Stimulated activated naive CD4-positive, alpha-beta T cell (primary cell): ENCODE data around the gene NPBWR2.

Experiments used
- DNase-seq, 6 experiments: peaks; one replicate each; lab custom pipeline; 2025; lab: John Stamatoyannopoulos, UW

NPBWR2 gene, protein sequence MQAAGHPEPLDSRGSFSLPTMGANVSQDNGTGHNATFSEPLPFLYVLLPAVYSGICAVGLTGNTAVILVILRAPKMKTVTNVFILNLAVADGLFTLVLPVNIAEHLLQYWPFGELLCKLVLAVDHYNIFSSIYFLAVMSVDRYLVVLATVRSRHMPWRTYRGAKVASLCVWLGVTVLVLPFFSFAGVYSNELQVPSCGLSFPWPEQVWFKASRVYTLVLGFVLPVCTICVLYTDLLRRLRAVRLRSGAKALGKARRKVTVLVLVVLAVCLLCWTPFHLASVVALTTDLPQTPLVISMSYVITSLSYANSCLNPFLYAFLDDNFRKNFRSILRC

DNA sequence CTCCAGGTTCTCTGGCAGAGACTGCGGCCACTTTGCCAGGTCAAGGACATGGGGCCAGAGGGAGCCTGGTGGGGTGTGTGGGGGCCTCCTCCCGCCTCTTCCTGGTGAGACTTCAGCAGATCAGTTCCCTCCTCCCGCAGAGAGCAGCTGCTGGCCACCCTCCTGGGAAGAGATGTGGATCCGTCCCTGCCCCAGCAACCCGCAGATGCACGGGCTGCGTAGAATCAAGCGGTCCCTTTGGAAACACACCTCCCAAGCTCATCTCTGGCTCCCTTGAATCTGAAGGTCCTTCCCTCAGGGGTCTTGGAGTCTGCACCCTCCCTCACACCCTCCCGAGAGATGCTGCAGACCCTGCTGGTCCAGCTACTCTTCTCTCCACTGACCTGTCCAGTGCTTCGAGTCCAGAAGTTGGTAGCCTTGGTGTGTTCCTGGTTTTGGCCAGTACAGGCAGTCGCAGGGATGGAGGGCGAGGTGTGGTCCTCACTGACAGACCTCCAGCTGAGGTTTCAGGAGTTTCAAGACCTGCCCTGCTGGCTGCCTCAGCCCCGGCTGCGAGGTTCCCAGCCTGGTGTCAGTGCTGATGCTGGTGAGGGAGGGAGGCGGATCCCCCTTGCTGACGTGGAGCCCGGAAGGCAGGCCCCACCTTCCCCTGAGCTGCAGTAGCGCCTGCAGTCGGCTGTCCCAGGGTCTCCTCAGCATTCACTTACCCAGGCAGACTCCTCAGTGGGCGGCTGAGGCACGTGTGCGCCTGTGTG, at the start of gene NPBWR2:
Gene NPBWR2 (minus strand): TSS at position 585 of the 755 bp plus-strand sequence. CDS start 734 bp downstream, outside the sequence.
- DNase-seq, result peak in 1 of 6 experiments; percentile 28

DNA sequence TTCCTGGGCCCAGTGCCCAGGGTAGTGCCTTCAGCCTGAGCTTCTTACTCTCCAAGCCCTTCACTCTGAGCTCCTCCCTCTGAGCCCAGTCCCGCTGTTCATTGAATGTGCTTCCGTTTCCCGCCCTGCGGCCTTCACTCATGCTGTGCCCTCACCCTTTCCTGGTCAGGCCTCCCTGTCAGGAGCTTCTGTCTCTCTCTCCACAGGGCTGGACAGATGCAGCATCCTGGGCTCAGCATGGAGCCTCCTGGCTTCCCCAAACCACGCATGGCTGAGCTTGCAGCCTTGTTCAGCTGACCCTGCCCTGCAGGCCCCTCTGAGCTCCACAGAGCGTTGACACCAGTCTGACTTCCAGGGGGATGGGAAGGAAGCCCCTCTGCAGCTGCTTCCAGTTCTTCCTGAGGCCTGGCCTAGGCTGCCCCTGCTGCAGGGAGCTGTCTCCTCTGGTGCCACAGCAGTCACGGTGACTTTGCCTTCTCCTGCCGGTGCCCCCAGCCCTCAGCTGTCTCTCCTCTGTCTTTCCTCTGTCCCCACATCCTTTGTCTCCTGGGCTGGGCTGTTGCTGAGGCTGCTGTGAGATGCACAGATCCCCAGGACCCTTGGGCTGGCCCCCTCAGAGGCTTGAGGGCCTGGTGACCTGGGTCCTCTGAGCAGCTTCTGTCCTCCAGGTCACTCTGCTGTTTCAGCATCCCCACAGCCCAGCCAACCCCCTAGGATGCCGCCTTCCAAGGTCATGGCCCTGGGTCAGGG, 48.9 kb upstream of the NPBWR2 start:
- no peak for DNase-seq

DNA sequence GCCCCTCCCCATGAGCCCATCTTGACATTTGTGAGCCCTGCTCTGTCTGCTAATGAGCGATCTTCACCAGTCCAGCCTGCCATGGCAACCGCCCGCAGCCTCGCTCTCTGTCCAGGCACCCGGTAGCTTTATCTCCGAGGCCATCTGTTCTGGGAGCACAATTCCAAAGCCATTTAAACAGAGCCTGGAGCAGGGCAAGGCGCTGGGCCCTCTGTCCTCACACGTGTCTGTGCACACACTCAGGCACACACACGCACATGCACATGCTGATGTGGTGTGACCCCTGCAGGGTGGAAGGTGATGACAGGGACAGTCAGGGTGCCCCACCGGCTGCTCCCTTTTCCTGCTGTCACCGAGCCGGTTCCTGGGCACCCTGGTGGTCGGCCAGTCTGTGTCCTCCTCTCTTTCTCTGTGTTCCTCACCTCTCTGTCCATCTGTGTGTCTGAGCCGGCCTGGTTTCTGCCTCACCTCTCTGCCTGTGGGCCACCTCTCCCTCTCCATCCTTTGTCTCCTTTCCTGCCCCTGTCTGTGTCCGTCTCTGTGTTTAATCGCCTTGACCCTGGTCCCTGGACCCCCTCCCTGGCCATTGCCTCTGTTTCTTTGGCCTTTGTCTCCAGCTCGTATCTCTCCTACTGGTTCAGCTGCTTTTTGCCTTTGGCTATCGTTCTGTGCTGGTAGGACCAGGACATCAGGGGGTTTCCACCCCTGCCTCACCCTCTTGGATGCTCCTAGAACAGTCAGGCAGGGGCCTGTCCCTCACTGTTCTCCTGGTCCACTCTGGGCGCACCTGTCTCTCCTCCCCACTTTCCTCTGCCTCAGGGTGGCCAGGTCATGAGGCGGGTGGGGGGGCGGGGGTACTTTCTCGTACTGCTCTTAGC, 48.1 kb upstream of the NPBWR2 start:
- DNase-seq, result no peak

DNA sequence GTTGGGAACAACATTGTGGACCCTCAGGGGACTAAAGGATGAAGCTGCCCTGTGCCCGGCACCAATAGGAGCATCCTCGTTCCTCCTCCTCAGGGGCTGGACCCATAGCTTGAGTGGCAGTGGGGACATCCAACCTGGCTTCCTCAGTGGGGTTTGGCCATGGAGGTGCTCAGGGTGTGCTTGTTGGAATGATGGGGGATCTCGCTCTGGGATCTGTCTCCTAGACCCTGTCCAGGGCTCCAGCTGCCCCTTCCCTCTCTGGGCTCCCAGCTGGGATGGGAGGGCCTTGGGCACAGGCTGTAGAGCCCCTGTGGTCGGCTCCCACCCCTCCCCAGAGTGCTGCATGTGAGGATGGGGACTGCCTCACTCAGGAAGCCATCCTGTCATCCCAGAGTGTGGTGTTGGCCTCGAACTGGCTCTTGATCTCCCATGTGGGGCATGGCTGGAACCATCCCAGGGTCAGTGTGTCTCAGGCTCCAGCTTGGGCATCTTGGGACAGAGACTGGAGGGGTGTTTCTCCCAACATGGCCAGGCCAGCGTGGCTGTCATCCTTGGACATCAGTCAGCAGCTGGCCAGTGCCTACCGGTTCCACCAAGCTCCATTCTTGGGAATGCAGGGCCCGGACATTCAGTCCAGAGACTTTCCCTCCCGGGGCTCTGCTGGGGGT, 47.4 kb upstream of the NPBWR2 start:
- DNase-seq, result no peak

DNA sequence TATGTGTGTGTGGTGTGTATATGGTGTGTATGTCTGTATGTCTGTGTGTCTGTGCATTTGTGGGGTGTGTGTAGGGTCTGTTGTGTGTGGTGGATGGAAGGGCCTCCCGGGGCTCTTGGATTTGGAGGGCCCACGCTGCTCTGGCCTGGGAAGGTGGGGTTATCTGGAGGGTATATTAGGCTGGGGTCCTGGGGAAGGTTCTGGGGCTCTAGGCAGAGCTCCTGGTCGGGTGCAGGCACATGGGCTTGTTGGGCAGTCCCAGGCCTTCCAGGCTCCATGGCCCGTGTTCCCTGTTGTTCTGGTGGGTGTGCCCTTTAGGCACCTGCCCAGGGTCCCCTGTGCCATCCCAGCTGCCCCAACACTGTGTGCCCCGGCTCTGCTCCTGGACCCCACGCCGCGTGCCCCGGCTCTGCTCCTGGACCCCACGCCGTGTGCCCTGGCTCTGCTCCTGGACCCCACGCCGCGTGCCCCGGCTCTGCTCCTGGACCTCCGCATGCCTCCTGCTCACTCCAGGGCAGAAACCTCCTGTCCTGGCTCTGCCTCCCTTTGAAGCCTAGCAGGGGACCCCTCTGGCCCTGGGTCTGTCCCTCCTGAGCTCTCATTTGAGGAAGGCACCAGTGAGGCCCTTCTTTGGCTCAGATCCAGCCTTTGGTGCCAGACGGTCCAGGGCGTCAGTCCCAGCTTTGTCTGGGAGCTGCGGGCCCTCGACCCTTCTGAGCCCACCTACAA, 46.7 kb upstream of the NPBWR2 start:
- DNase-seq, result no peak

DNA sequence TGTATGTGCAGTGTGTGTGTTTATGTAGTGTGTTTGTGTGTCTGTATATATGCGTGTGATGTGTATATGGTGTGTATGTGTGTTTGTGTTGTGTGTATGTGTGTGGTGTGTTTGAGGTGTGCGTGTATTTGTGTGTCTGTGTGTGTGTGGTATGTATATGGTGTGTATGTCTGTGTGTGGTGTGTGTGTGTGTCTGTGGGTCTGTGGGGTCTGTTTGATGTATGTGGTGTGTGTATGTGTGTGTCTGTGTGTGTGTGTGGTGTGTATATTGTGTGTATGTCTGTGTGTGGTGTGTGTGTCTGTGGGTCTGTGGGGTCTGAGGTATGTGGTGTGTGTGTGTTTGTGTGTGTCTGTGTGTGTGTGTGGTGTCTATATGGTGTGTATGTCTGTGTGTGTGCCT, 46.0 kb upstream of the NPBWR2 start:
- DNase-seq, result no peak

DNA sequence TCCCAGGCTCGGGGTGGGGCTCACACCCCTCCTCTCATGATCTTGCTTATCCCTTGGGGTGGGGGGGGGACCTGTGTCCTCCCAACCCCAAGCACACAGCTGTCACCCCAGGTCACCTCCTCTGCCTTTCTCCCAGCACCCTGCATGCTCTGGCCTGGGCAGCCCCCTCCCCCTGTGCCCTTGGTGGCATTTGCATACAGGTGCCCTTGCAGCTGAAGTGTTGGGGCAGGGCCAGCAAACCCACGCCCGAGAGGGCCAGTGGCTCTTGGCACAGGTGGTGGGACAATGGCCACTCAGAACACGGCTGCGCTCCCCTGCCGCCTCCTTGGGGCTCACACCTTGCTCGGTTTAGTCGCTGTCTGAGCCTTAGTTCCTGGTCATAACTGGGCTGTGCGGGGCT, 45.5 kb upstream of the NPBWR2 start:
- no peak for DNase-seq

DNA sequence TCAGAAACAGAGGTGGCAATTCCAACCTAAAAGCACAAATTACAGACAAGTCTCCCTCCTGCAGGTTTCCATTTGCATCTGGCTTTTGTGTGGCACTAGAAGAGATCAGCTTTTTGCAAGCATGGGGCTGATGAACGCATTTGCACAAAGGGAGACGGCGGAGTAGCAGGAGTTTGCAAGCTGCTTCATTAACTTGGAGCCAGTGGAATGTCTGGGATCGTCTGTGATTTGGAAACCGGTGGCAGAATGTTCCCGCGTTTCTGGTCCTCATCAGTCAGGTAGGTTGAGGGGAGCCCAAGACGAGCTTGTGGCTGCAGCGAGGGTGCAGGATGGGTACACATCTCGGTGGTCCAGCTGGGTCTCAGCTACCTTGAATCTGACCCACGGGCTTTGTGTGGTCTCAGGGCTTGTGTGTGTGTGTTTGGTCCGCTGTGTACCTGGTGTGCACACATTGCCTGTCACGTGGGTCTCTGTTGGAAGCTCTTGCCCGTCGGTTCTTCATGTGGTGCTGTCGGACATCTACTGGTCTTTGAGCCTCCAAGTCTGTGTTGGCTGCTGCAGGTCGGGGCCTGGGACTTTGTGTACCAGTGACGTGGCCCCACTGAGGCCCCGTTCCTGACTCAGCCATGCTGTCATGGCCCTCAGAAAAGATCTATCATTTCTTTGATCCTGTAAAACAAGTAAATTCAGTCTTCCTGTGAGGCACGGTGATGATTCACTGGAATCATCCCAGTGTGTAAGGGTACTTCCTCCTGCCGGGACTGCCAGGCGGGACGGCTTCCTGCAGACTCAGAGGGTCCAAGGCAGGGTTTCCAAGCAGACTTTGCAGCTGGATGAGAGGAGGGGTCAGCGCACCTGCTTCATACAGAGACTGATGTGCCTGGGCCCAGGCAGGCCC, 44.5 kb upstream of the NPBWR2 start:
- no peak for DNase-seq

DNA sequence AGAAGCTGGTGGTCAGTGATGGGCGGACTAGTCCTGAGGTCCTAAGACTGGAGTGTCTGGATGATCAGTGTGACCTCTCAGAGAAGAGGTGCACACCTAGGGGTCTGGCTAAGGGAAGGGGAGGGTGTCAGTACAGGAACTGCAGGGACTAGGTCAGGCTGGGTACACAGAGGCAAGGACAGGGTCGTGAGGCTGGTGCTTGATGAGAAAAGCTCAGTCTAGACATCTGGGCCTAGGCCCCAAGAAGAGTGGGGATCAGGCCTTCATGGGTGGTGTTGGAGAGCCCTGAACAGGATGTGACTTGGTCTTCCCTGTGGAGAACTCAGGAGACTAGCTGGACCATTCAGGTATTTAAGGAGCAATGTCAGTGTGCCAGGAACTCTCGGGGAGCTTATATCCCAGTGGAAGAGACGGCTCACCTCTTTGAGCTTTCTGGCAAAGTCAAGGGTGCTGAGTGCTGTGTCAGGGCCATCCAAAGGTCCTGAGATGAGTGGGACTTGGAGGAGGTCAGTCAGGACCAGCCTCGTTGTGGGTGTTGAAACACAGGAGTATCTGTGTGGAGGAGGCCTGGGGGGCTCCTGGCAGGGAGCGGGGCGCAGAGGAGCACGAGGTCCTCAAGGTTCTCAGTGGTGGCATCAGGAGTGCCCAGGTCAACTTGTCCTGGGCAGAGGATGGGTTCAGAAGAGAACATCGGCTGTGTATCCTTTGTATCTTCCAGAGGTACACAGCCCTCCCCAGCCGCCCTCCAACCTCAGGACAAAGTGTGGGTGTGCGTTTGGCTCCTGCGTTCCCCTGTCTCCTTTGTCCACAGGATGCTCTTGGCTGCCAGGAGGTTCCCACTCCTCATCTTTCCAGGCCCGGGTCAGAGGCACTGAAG, 43.6 kb upstream of the NPBWR2 start:
- DNase-seq, result no peak

DNA sequence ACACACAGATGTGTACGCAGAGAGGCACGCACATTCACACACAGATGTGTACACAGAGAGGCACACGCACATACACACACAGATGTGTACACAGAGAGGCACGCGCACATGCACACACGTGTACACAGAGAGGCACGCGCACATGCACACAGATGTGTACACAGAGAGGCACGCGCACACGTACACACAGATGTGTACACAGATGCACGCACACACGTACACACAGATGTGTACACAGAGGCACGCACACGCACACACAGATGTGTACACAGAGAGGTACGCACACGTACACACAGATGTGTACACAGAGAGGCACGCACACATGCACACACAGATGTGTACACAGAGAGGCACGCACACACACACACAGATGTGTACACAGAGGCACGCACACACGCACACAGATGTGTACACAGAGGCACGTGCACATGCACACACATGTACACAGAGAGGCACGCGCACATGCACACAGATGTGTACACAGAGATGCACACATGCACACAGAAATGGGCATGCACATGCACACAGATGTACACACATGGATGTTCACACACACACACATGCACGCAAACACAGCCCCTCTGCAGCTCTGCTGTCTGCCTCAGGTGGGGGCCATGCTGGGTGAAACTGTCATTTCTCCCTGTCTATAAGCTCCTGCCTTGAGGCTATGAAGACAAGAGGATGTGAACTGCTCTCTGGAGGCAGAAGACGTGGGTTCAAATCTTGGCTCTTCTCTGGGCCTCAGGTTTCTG, 42.6 kb upstream of the NPBWR2 start:
- no peak for DNase-seq

DNA sequence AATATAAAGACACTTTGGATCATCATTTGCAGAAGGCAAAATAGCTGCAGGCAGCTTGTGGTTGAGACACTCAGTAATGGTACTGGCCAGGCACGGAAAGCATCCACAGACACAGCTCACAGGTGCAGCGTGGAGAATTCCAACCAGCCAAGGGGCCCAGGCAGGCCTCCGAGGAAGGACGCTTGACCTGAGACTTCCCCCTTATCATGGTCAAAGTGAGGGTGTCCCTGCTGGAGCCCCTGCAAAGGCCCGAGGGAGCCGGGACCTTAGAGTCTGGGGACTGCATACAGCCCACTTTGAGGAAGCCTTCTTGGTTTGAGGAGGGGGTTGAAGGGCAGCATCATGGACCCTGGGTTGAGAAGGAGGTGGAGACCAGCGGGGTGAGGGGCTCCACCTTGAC, 41.8 kb upstream of the NPBWR2 start:
- DNase-seq, result no peak

DNA sequence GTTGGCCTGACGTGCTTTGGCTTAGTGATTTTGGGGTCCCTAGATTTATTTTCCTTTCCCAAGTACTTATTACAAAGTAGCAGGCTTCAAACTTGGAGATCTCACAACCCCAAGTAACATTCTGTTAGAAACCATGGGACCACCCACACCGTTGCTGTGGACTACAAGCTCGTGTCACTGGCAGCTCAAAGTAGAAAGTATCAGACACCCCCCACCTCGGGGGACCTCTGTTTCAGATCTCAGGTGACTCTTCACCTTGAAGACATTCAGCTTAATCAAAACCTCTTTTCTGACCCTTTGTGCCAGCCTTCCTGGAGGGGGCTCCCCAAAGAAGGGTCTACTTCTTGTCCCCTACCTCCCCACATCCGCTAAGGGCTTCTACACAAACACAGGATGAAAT, 41.2 kb upstream of the NPBWR2 start:
- DNase-seq, result no peak

DNA sequence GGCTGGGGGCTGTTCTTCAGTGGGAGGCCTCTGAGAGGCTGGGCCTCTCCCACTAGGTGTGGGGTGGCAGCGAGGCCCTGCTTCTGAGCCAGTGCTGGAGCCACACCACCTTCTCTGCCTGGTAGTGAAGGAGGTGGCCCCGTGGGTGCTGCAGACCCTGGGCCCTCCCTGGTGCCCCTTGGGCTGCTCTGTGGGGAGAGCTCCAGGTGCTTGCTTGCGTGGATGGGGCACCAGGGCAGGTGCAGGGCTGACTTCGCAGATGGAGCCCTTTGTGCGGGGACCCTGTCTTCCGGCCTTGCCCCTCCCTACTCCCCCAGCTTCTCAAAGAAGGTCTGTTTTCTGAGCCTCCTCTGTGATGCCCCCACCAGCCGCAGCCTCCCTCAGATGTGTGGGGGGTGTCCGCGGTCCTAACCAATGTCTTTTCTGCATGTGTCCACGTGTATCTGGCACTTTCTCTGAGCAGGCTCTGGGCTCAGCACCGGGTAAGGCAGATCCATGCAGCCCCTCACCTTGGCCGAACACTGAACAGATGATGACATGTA, 39.6 kb upstream of the NPBWR2 start:
- DNase-seq, result no peak

DNA sequence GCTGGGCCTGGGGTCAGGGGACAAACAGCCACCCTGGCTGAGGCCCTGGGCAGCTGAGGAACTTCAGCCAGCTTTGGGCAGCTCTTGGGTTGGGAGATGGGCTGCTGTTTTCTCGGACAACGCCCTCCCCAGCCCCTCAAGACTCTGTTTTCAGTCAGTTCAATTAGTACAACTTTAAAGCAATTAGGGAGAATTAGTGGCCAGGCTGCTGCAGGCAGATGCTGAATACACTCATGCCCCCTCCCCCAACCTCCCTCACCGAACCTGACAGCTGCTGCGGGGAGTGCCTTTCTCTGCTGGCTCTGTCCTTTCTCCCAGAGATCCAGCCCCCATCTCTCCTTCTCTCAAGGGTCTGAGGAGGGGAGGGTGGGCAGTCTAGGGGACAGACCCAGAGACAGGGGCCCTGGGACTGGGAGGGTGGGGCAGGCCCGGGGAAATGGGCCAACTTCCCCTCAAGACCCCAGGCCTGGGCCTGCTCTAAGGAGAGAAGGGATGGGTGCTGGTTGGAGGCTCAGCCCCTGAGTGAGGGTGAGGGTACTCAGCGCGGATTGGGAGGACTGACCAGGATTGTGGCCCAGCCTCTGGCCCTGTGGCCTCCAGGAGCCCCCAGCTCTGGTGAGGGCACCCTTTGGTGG, 39.1 kb upstream of the NPBWR2 start:
- no peak for DNase-seq

DNA sequence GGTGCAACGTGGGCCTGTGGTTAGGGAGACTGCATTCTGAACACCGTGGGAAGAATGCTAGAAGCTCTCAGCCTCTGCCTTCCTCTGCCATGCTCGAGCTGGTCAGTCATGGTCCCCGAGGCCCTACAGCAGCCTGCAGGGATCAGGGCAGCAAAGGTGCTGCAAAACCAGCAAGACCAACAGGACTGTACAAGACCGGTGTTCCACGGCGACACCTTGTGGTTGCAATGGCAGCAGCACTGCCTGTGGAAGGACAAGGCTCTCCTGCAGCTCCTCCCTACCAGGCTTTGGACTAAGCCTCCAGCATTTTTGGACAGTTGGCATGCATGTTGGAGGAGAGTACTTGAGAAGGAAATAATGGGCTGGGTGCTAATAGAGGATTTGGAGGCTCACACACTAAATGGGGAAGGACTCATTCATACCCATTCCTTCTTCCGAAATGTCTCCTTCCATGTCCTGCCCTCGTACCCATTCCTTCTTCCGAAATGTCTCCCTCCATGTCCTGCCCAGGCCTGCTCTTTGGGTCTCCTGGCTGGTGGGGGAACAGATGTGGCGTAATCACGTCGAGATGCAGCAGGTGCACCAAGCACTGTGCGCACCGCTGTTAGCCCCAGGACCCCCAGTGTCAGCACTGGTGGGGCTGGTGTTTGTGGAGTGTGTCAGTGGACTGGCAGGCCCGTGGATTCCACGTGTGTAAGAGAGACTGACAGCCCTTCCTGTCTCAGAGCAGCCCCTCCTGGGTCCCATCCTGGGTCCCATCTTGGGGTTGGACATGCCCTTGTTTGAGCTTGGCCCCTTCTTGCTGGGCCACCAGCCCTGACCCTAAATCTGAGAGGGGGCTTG, 38.3 kb upstream of the NPBWR2 start:
- no peak for DNase-seq
